Hippocampal formation (tissue), 2 donors: ENCODE data around the gene SNTG2.
"Not testable (repeated sequence)": the region's sequence is repeated elsewhere in the genome, so short reads cannot be mapped to it uniquely, and the experiment has no call there.

Source experiments
- DNase-seq, 2 donors: peaks; one replicate each; lab custom pipeline; 2025; lab: John Stamatoyannopoulos, UW

SNTG2 gene

DNA sequence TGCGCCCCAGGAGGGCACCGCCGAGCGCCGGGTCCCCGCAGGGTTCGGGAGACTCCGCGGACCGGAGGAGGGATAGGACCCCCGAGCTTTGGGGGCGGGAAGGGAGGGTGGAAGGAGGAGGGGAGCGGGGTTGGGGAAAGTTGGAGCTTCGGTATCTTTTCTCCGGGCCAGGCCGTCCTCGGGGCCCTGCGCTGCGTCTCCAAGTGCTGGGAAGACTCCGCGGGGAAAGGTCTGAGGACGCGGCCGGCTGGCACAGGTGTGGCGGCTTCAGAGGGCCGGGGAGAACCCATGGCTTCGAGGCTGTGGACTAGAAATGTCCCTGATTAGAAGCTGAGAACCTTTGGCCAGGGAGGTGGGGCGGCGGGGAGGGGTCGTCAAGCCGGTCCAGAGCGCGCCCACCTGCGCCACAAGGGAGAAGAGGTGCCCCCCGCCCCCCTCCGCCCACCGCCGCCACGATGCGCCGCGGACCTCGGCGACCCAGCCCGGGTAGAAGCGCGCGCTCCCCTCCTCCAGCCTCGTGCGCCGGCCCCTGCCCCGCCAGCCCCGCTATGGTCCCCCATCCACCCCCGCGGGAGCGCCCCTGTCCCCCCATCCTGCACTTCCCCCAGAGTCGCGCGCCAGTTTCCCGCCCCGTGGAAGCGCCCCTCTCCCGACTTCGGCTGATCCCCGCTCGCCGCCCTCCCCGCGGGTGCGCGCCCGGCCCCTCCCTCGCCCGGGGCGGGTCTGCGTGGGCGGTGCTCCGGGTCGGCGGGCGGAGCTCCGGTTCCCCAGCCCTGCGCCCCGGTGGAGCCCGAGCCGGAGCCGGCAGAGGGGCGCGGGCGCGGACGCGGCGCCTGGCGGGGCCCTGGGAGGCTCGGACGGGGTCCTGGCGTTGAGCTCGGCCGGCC is at the start of gene SNTG2:
SNTG2 (plus strand) TSS at position 770 of the 887 bp plus-strand sequence. CDS start 148 bp downstream, outside the sequence.
- DNase-seq = no peak

- DNase-seq = no peak
These were observed 48.1 kb upstream of the SNTG2 start for GRCh38 chr2:902584-902983.

DNA sequence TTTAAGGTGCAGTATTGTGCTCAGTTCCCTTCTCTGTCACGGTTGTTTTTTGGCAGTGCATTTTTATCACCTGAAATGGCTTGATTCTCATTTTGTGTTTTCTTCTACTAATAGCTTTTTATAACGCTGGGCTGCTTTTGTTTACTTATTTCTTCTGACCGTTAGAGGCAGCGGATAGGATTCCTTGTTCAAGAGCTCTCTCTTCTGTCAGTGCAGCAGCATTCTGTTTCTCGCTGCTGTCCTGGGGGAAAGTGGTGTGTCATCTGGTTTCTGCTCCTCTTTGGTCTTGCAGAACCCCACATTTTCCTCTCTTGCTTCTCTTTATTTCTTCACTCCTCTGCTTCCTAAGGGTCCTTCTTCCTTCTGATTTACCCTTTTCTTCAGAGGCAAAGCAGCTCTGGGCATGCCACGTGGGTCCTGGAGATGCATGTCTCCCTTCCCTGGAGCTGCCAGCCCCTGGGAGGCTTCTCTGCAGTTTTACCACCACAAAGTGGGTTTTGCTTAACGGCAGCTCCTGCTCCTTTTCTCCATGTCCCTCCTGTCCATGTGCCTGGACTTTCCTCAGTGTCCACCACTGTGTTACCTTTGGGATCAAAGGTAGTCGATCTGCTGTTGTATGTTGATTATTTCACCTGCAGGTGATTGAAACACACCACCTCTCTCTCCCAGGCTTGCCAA is 47.3 kb upstream of the SNTG2 start:
- no peak for DNase-seq

- no peak for DNase-seq
These were observed 46.2 kb upstream of the SNTG2 start for GRCh38 chr2:904246-905024.

DNA sequence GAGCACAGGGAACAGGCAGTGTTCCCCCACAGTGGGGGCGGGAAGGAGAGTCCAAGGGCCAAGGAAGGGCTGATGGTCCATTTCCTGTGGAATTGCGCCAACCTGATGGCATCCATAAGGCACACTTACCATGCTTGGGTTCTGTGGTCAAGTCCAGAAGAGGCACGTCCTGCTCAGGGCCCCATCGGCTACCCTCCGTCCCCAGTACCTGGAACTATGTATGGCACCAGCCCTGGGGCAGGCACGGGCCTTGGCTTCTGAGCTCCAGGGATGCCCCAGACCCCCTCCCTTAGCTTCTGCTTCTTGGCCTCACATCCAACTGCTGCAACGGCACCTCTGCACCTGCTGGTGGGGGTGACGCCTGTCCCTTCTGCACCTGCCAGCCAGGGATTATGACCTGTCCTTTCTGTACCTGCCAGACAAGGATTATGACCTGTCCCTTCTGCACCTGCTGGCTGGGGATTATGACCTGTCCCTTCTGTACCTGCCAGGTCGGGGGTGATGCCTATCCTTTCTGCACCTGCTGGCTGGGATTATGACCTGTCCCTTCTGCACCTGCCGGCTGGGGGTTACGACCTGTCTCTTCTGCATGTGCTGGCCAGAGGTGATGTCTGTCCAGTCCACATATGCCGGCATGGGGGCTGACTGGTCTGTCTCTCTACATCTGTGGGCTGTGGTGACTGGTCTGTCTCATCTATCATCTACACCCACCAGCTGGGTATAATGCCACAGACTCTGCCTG is 45.4 kb upstream of the SNTG2 start:
- DNase-seq = no peak

DNA sequence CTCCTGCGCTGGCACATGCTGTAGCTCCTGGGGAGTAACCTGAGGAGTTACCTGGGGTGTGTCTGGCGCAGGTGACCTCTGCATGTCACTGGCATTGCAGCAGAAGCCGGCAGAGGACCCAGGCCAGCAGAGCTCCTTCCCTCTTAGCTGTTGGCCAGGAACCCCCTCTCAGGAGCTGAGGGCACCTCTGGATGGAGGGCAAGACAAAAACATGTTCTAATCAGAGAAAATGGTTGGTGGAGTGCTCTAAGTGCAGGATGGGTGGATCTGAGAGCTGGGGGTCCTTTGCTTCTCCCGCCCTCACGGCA is 44.9 kb upstream of the SNTG2 start:
- DNase-seq = no peak

DNA sequence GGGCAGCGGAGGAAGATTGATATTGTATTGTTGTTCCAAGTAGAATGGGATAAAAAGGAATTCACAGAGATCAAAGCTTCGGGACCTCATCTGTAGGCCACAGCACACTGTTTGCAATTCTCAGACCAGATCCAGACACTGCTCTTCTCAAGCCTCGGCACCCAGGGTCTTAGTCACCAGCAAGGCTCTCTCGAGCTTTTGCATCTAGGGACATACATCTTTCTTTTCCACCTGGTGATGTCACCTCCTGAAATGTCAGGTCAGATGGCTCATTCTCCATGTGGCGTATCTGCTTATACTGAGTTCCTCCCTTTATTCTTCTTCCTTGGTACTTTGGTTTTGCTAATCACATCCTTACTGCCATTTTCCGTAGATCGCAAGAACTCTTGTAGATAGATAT is 42.9 kb upstream of the SNTG2 start:
- no peak for DNase-seq

DNA sequence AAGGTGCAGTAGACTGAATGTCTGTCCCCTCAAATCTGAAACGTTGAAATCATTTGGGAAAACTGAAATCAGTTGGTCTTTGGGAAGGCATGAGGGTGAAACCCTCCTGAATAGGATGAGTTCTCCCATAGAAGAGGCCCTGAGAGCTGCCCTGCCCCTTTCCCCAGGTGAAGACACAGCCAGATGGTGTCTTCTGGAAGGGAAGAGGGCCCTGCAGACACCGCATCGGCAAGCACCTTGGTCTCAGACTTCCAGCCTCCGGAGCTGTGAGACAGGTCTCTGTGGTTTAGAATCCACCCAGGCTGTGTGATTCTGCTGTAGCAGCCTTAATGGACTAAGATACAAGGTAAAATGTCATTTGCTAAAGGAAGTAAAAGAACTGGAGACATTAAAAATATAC is 42.1 kb upstream of the SNTG2 start:
- no peak for DNase-seq

GRCh38 chr2:909764-910379 is 40.8 kb upstream of the SNTG2 start:
- not testable (repeated sequence) for DNase-seq

DNA sequence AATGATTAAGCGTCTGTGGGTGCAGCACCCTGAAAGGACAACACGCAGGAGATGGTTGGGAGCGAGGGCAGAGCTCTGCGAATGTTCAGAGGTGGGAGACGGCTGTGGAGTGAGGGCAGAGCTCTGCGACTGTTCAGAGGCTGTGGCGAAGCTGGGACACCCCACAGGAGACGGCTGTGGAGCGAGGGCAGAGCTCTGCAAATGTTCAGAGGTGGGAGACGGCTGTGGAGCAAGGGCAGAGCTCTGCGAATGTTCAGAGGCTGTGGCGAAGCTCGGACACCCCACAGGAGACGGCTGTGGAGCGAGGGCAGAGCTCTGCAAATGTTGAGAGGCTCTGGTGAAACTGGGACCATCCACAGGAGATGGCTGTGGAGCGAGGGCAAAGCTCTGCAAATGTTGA is 40.0 kb upstream of the SNTG2 start:
- DNase-seq = no peak

DNA sequence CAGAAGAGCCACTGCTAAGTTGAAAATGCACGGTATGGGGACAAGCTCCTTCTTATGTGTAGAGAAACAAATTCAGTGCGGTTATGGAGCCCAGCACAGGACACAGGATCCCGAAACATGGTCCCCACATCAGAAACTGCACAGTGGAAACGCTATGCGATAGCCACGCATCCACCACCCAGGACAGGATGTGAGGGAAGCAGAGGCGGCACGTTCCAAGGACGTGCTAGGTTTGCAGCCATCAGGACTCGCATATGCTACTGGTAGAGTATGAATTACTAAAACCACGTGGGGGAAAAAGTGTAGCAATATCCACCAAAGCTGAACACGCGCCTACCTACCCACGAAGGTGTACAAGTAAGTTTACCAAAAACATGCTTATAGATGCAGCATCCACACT is 34.7 kb upstream of the SNTG2 start:
- no peak for DNase-seq

- DNase-seq = no peak
These were observed 33.7 kb upstream of the SNTG2 start for GRCh38 chr2:916935-917334.

DNA sequence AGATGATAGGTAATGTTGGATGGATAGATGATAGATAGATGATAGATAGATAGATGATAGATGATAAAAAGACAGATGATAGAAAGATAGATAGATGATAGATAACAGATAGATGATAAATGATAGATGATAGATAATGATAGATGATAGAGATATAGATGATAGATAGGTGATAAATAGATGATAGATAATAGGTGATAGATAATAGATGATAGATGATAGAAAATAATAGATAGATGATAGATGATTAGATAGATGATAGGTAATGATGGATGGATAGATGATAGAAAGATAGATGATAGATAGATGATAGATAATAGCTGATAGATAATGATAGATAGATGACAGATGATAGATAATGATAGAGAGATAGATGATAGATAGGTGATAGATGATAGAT is 31.0 kb upstream of the SNTG2 start:
- DNase-seq = no peak

GRCh38 chr2:920573-920972 is 30.1 kb upstream of the SNTG2 start:
- no peak for DNase-seq

DNA sequence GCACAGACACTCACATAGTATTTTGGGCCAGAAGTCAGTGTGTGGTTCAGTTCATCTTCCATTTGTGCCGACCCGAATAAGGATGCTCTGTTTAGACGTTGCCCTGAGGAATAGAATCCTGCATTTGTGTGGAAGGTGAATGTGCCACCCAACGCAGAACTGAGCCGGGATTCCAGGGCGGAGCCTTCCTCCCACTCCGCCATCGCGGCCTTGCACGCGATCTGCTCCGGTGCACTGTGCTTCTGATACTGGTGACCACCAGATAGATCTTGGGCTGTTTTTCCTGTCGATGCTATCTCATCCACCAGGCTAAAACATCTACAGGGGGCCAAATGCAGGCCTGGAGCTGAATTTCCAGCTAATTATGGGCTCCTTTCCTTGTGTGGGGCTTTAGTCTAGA is 29.6 kb upstream of the SNTG2 start:
- no peak for DNase-seq

- no peak for DNase-seq
These were observed 28.5 kb upstream of the SNTG2 start for GRCh38 chr2:922185-922584.

GRCh38 chr2:923832-924601 is 26.6 kb upstream of the SNTG2 start:
- DNase-seq = no peak

- no peak for DNase-seq
These were observed 25.9 kb upstream of the SNTG2 start for GRCh38 chr2:924701-925100.

GRCh38 chr2:925309-925708 is 25.3 kb upstream of the SNTG2 start:
- no peak for DNase-seq

- no peak for DNase-seq
These were observed 24.9 kb upstream of the SNTG2 start for GRCh38 chr2:925711-926110.

DNA sequence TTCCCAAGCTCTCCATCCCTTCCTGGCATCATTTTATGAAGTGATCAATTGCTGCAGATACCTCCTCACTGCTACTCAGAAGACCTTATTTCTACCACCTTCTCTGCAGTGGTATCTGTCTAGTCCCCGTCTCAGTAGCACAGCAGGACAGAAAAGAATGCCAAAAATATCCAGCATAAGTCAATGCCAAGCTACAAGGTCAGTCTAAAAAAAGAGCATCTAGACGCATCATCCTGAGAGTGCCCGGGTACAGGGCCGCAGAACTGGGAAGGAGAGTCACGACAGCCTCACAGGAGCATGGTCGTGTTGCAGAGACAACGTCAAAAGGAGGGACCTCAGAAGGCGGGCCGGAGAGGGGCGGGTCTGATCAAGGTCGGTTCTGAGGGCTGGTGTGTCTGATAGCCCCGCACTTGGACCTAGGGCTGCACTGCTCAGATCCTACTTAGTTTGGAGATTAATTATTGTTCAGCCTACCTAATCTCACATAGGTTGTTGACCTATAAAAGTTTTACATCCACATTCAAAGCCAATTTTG is 24.3 kb upstream of the SNTG2 start:
- DNase-seq = no peak
